GM12878 (cell line): ENCODE data around the gene FAP. TPM values are rescaled to one million over a fixed set of nuclear protein-coding genes. Genes with fewer than 3 reads are reported as not detected.

Experiments used
- ATAC-seq: fragments of 200-7000 bp; cut with Tn5 transposase; 3 replicates; pipeline ENCODE4 v1.9.1; 2020; ENCODE audit warnings: mild to moderate bottlenecking, moderate library complexity
- BruUV-seq: library from RNA; stranded (reverse); fragments of 400-500 nt; replicated peaks from 2 replicates; lab custom pipeline; 2021; lab: Mats Ljungman, UMichigan
- CTCF ChIA-PET: fragments of 300-600 bp; sonication (Branson Sonifier 250); formaldehyde crosslinking; extraction: SDS; loops from one replicate; lab custom pipeline; 2021; ENCODE audit warnings: inconsistent platforms; lab: Yijun Ruan, JAX
- POLR2A ChIA-PET: fragments of 350-600 bp; formaldehyde crosslinking; extraction: SDS; loops from one replicate; lab custom pipeline; 2021; ENCODE audit warnings: inconsistent platforms; lab: Charles Lee
- RAD21 ChIA-PET: fragments of 300-600 bp; sonication (Branson Sonifier 250); formaldehyde crosslinking; loops from one replicate; lab custom pipeline; 2023; ENCODE audit warnings: antibody characterized with exemption; ENCODE audit not compliant: unreplicated experiment; lab: Charles Lee
- SMC1A ChIA-PET: fragments of 300-600 bp; sonication (Branson Sonifier 250); formaldehyde crosslinking; loops from one replicate; lab custom pipeline; 2023; ENCODE audit not compliant: unreplicated experiment, uncharacterized antibody; lab: Charles Lee
- DNase-seq: peaks from one replicate; pipeline ENCODE4 v3.0.0-alpha.2; 2011; ENCODE audit warnings: low read depth, low spot score
- FAIRE-seq: peaks from 3 replicates; lab custom pipeline; 2011; peaks lifted over from hg19 to GRCh38; lab: Jason Lieb, UNC
- H2AFZ ChIP-seq: 2 replicates; pipeline ENCODE4 v1.6.0; 2011; ENCODE audit warnings: low read depth, low read length, control low read depth; ENCODE audit not compliant: control insufficient read depth
- H3K27ac ChIP-seq: 2 replicates; pipeline ENCODE4 v1.5.1; 2011; ENCODE audit warnings: control low read depth; ENCODE audit not compliant: control insufficient read depth, insufficient read depth
- H3K27me3 ChIP-seq, 2 experiments: replicated peaks in 1 of 2; 2 replicates each; pipeline versions ENCODE4 v1.6.0 to v1.6.1; 2011; ENCODE audit warnings: low read length in 1 of 2; ENCODE audit not compliant: control insufficient read depth in 2 of 2, insufficient read depth in 2 of 2
- H3K36me3 ChIP-seq, 2 experiments: 2 replicates each; pipeline ENCODE4 v1.5.1; 2011; ENCODE audit warnings: low read length in 1 of 2; ENCODE audit not compliant: control insufficient read depth in 2 of 2, insufficient read depth in 2 of 2
- H3K4me1 ChIP-seq: 2 replicates; pipeline ENCODE4 v1.6.1; 2011; ENCODE audit warnings: mild to moderate bottlenecking, low read length, moderate library complexity, mixed read lengths; ENCODE audit not compliant: control insufficient read depth, insufficient read depth
- H3K4me2 ChIP-seq: 2 replicates; pipeline ENCODE4 v1.6.0; 2011; ENCODE audit warnings: control low read depth; ENCODE audit not compliant: control insufficient read depth, insufficient read depth
- H3K4me3 ChIP-seq: fragments of 200-600 bp; sonication (generic); 2 replicates; pipeline ENCODE4 v1.5.1; 2016
- H3K79me2 ChIP-seq: 2 replicates; pipeline ENCODE4 v1.6.0; 2011; ENCODE audit warnings: low read length; ENCODE audit not compliant: control insufficient read depth, insufficient read depth
- H3K9ac ChIP-seq: 2 replicates; pipeline ENCODE4 v1.8.0; 2011; ENCODE audit warnings: low read length, control low read depth, mixed read lengths; ENCODE audit not compliant: control insufficient read depth, insufficient read depth
- H3K9me3 ChIP-seq: replicated peaks from 3 replicates; pipeline ENCODE4 v1.5.1; 2011; ENCODE audit warnings: mild to moderate bottlenecking, low read length; ENCODE audit not compliant: control insufficient read depth, insufficient read depth
- H4K20me1 ChIP-seq: 2 replicates; pipeline ENCODE4 v1.6.0; 2011; ENCODE audit not compliant: control insufficient read depth, insufficient read depth
- CEBPZ ChIP-seq: fragments of 150-350 bp; IDR thresholded peaks from 2 replicates; pipeline ENCODE4 v1.6.1; 2016; ENCODE audit warnings: low read depth, low read length
- ETV6 ChIP-seq, 2 experiments: fragments of 450-650 bp in 1 of 2; IDR thresholded peaks in 1 of 2; conservative IDR thresholded peaks in 1 of 2; 2 replicates each; pipeline ENCODE4 v1.6.1; 2014; ENCODE audit warnings: antibody characterized with exemption in 1 of 2, borderline replicate concordance in 1 of 2, low read depth in 1 of 2, mild to moderate bottlenecking in 1 of 2, moderate library complexity in 1 of 2
- FOXK2 ChIP-seq: fragments of 450-650 bp; IDR thresholded peaks from 2 replicates; pipeline ENCODE4 v1.6.1; 2017; ENCODE audit warnings: mild to moderate bottlenecking, moderate library complexity
- FOXM1 ChIP-seq: IDR thresholded peaks from 2 replicates; pipeline ENCODE4 v1.6.1; 2012; ENCODE audit warnings: low read depth, mild to moderate bottlenecking, inconsistent platforms, low read length, moderate library complexity
- KLF5 ChIP-seq: fragments of 450-650 bp; IDR thresholded peaks from 2 replicates; pipeline ENCODE4 v1.6.1; 2014; ENCODE audit warnings: mild to moderate bottlenecking; ENCODE audit not compliant: partially characterized antibody
- NR2C1 ChIP-seq: fragments of 450-650 bp; IDR thresholded peaks from 2 replicates; pipeline ENCODE4 v1.6.1; 2017; ENCODE audit warnings: antibody characterized with exemption, mild to moderate bottlenecking, moderate library complexity
- NR2F1 ChIP-seq: fragments of 450-650 bp; conservative IDR thresholded peaks from 2 replicates; pipeline ENCODE4 v1.6.1; 2017; ENCODE audit warnings: mild to moderate bottlenecking
- PML ChIP-seq: IDR thresholded peaks from 2 replicates; pipeline ENCODE4 v1.6.1; 2012; ENCODE audit warnings: low read length, inconsistent platforms
- SP1 ChIP-seq: IDR thresholded peaks from one replicate; pipeline ENCODE4 v1.6.1; 2011; ENCODE audit warnings: low read depth, low read length
- SPI1 ChIP-seq: IDR thresholded peaks from 2 replicates; pipeline ENCODE4 v1.6.1; 2011; ENCODE audit warnings: low read depth, mild to moderate bottlenecking, low read length, moderate library complexity, borderline replicate concordance; ENCODE audit not compliant: insufficient read depth
- WGBS: methylation state at CpG from one replicate; pipeline ENCODE4 v1.1.6; 2016; ENCODE audit warnings: low lambda C conversion rate; ENCODE audit not compliant: insufficient replicate concordance, insufficient coverage; ENCODE audit errors: missing lambda C conversion rate; 5-methylcytosine and 5-hydroxymethylcytosine counted together
- in situ Hi-C: fragments of 300-500 bp; cut with MboI; formaldehyde crosslinking; loops from 9 replicates; pipeline ENCODE4 v1.14.3; 2018; ENCODE audit warnings: mixed read lengths
- intact Hi-C: fragments of 100-400 bp; cut with micrococcal nuclease; formaldehyde crosslinking; loops from one replicate; pipeline ENCODE4 v1.14.2; 2022; ENCODE audit not compliant: unreplicated experiment
- polyA plus RNA-seq, 11 experiments: library from polyadenylated mRNA; depleted of rRNA in 4 of 11; unstranded in 6 of 11; stranded (reverse) in 5 of 11; fragments of >200 nt; fragmentation: Nextera tagmentation in 4 of 11; fragmentation: Illumina TruSeq in 1 of 11; extraction: Ambion mirVana in 4 of 11; extraction: Trizol in 1 of 11; gene quantifications; 1 replicate in 1 of 11; 2 replicates in 10 of 11; pipeline versions ENCODE4 v1.2.1 to v1.2.3, GENCODE V29; 2011 to 2016; ENCODE audit warnings: inconsistent platforms in 2 of 11, missing spikeins in 2 of 11, low read depth in 1 of 11
- total RNA-seq, 4 experiments: library from RNA; depleted of rRNA in 3 of 4; stranded (reverse); fragments of >200 nt in 3 of 4; fragmentation: Illumina TruSeq in 1 of 4; extraction: Trizol in 1 of 4; gene quantifications; 2 replicates each; pipeline versions ENCODE4 v1.2.1 to v1.2.3, GENCODE V29; 2013 to 2021

Gene FAP
- total and polyA plus RNA-seq, 10 of the 15 experiments (the other 5 are each of a cell fraction or from before 2014, with no cell fraction given), result 0.16 TPM; not detected in 9

- H4K20me1 ChIP-seq, result no peaks in the 10 kb centered on the region
- no peaks in the 10 kb centered on the region for H3K9me3 ChIP-seq
- RAD21 ChIA-PET, result interaction anchor here (0.7 to 3.8 kb wide), 25 partner anchors 8 to 178 kb away, joined by 3 to 29 read pairs (median 4); partner anchors contain the start of gene DPP4
- no peak overlapping the region for H2AFZ ChIP-seq
- SMC1A ChIA-PET, result interaction anchor here (0.7 to 3.9 kb wide), 32 partner anchors 8 to 538 kb away, joined by 3 to 90 read pairs (median 6); no protein-coding TSS in a partner anchor
- POLR2A ChIA-PET, result interaction anchor here (0.6 to 1.3 kb wide), 2 partner anchors 66 to 582 kb away, joined by 3 to 4 read pairs; no protein-coding TSS in a partner anchor
- no peaks in the 10 kb centered on the region for H3K27me3 ChIP-seq
- H3K4me1 ChIP-seq, result peaks cover 7% of the 10 kb centered on the region; the same call in 1 of the 2 replicates
- no peak overlapping the region for H3K4me2 ChIP-seq
- no TSS peak for BruUV-seq
- H3K27ac ChIP-seq, result no peak overlapping the region
- 33% methylated on average over 2 of the region's 2 CpGs for WGBS
- no peak overlapping the region for H3K4me3 ChIP-seq
- no peak for TF ChIP-seq FOXK2
- no peak for TF ChIP-seq CEBPZ
- no peak for TF ChIP-seq NR2C1
- no peak for TF ChIP-seq FOXM1
- TF ChIP-seq ETV6 (conservative IDR thresholded peaks at IDR 0.05 in 1 of 2, IDR thresholded peaks at IDR 0.05 in 1 of 2; ENCODE audit: borderline replicate concordance in 1 of 2, low read depth in 1 of 2), result no peak
- no peak for TF ChIP-seq PML
- no peak for TF ChIP-seq SP1
- TF ChIP-seq NR2F1, result no peak
- no peak for TF ChIP-seq SPI1
- no peak for TF ChIP-seq KLF5
- CTCF ChIA-PET, result interaction anchor here (0.7 to 4.3 kb wide), 38 partner anchors 8 to 741 kb away, joined by 3 to 79 read pairs (median 5); partner anchors contain the start of genes DPP4 and GCG
- ATAC-seq, result no peak
- H3K9ac ChIP-seq, result no peak overlapping the region
- in situ Hi-C loops, result loop anchor here (5.0 kb wide), 1 partner anchor 123 kb away; no protein-coding TSS in a partner anchor
- no peaks in the 10 kb centered on the region for H3K79me2 ChIP-seq
- no peak for DNase-seq
- H3K36me3 ChIP-seq, result no peaks in the 10 kb centered on the region
- FAIRE-seq, result no peak
- intact Hi-C loops, result no loop called here
Measured at GRCh38 chr2:162125138-162125537, 118.1 kb downstream of the FAP start.
